ENCODE data around the gene MRPL12.
"Not testable (repeated sequence)": the region's sequence is repeated elsewhere in the genome, so short reads cannot be mapped to it uniquely, and the experiment has no call there.

The MRPL12 gene

GRCh38 chr17:81733507-81734404 lies 30.6 kb downstream of the MRPL12 start:
- H3K4me3 ChIP-seq (ENCODE audit: low read depth, low read length) = no peak overlapping the region
- in situ Hi-C loops (cut with HindIII; ENCODE audit: low sequenced_read_pairs) = no loop called here
- DNase-seq (ENCODE audit: low read depth, low spot score) = peak; percentile 52
- TF ChIP-seq CTCF (IDR thresholded peaks at IDR 0.05; ENCODE audit: low read depth, low read length) = peak; percentile 92

- no peak for DNase-seq (ENCODE audit: low read depth, low spot score)
- in situ Hi-C loops (cut with HindIII; ENCODE audit: low sequenced_read_pairs) = no loop called here
- no peak for TF ChIP-seq CTCF (IDR thresholded peaks at IDR 0.05; ENCODE audit: low read depth, low read length)
- H3K4me3 ChIP-seq (ENCODE audit: low read depth, low read length) = no peak overlapping the region
These were observed 31.5 kb downstream of the MRPL12 start for GRCh38 chr17:81734405-81735263.

- no peak for TF ChIP-seq CTCF (IDR thresholded peaks at IDR 0.05; ENCODE audit: low read depth, low read length)
- no peak for DNase-seq (ENCODE audit: low read depth, low spot score)
- H3K4me3 ChIP-seq (ENCODE audit: low read depth, low read length) = no peak overlapping the region
- in situ Hi-C loops (cut with HindIII; ENCODE audit: low sequenced_read_pairs) = no loop called here
These were observed 32.3 kb downstream of the MRPL12 start for GRCh38 chr17:81735264-81736102.

GRCh38 chr17:81737947-81738800 lies 35.0 kb downstream of the MRPL12 start:
- no peak for DNase-seq (ENCODE audit: low read depth, low spot score)
- TF ChIP-seq CTCF (IDR thresholded peaks at IDR 0.05; ENCODE audit: low read depth, low read length) = no peak
- in situ Hi-C loops (cut with HindIII; ENCODE audit: low sequenced_read_pairs) = no loop called here
- H3K4me3 ChIP-seq (ENCODE audit: low read depth, low read length) = no peak overlapping the region

GRCh38 chr17:81738801-81739393 lies 35.7 kb downstream of the MRPL12 start:
- in situ Hi-C loops (cut with HindIII; ENCODE audit: low sequenced_read_pairs) = no loop called here
- no peak for DNase-seq (ENCODE audit: low read depth, low spot score)
- H3K4me3 ChIP-seq (ENCODE audit: low read depth, low read length) = no peak overlapping the region
- TF ChIP-seq CTCF (IDR thresholded peaks at IDR 0.05; ENCODE audit: low read depth, low read length) = no peak

GRCh38 chr17:81739593-81739992 lies 36.4 kb downstream of the MRPL12 start:
- DNase-seq (ENCODE audit: low read depth, low spot score); H3K4me3 ChIP-seq (ENCODE audit: low read depth, low read length); in situ Hi-C loops (cut with HindIII; ENCODE audit: low sequenced_read_pairs): not testable (repeated sequence)
